GM21390 (cell line): ENCODE data around the gene SLC22A13.
"Not testable (repeated sequence)": the region's sequence is repeated elsewhere in the genome, so short reads cannot be mapped to it uniquely, and the experiment has no call there.

Experiments
- ATAC-seq: cut with Tn5 transposase; IDR thresholded peaks from one replicate; pipeline ENCODE4 v1.9.1; 2021; ENCODE audit not compliant: unreplicated experiment

The SLC22A13 gene

DNA sequence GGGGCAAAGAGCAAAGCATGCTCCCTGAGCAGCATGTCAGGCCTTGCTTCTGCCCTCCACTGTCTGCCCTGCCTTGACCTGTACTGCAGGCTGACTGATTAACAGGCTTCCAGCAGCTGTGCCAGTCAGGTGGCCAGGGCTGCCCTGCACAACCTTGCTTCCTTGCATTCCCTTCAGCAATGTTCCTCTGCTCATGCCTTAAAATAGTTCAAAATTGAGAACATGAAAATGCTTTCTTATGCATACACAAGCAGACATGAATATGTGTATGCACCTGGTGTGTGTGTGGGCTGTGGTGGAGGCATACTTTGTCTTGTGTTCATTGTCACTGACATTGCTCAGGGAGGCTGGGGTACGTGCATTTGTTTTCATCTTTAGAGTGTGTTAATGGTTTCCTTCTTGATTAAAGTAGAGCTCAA is 1.2 kb upstream of the SLC22A13 start:
- ATAC-seq, result no peak

DNA sequence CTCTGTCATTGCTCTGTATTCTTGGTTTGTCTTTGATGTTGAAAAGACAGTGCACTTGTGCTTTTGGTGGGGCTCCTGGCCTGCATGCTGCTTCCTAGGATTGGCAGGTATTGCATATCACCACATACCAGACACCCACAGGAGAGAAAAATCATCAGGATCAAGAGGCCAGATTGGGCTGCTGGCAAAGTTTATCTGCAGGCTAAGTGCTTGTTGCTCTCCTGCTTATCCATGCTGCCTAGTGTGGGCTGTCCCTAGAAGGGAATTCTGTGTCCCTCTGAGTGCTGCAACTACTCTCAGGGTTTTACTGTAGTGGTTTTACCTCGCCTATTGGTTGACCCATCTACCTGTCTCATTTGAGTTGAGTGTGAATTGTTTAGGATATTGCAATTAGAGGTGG is 833 bp upstream of the SLC22A13 start:
- no peak for ATAC-seq

DNA sequence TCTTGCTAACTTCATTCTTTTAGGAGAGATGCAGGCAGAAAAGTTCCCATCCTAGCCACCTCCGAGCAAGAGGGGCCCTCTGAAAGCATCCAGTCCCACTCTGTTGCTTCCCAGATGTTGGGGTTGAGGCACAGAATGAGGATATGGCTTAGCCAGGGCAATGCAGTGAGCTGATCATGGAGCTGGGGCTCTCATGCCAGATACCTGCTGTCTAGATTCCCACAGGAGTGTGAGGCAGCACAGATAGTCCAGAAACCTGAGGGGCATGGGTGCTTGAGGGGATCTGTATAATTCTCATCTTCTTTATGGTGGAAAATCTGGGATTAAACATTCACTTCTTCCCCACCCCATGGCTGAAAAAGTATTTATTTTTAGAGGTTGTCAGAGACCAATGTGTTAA is 1.2 kb downstream of the SLC22A13 start:
- ATAC-seq, result no peak

DNA sequence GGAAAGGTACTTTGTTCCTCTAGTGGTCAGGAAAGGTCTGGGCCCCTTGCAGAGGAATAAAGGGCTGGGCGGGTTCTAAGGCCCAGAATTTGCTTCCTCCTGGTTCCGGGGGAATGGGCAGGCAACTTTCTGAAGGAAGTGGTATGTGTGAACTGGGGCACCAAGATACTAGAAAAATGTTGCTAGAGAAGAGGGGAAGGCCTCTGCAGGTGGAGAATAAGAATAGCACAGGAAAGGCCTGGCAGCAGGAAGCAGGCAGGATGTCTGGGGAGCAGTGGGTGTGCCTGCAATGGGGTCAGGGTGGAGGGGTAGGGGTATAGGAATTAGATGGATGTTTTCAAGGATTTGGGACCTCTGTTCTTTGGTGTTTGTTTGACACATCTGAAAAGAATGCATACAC is 2.0 kb downstream of the SLC22A13 start:
- ATAC-seq, result no peak

DNA sequence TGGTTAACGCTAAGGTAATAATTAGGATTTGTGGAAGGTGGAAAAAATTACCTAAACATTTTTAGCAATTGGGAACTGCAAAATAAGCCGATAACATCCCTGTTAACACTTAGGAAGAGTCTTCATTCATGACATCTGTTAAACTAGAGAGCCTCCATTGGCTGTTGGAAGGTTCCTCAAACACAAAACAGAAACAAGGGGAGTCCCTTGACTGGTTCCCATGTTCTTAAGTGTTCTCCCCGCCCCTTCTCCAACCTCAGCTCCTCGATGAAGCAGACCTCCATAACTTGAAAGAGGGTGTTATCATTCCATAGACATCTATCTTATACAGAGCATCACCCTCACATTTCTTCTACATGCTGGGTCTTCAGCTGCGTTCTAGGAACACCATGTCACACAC is 2.5 kb downstream of the SLC22A13 start:
- ATAC-seq, result peak; percentile 11

DNA sequence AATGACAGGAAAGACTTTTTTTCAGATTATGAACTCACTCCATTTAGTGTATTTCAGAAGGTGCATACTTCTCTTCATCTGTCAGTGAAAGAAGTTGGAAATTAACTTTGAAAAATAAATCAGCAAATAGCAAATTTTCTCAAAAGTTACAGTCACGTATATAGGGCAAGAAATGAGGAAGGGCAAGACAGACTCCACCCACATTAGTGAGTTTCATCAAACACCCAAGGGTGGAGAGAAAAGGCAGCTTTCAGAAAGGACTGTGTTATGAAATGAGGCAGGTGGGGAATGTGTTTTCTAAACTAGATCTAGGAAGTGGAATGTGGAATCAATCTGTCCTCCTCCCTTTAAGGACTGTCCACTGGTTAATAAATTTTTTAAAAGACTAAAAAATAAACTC is 2.9 kb downstream of the SLC22A13 start:
- peak; percentile 67 for ATAC-seq

DNA sequence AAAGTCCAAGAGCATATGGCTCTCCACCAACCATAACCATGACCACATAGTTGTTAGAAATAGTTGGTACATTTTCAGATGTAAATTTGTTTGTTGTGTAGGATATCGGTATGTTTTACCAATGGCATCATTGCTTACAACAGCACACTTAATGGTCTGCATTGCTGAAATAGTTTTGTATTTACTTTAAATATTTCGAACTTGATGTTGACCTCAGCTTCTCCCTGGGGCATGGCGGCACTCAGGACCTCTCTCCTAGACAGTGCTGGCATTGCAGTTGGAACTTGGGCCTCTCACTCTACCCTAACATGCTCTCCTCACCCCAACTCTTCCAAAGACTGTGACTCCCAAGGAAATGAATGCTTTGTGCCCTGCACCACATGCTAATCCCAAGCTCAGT is 5.0 kb downstream of the SLC22A13 start:
- ATAC-seq, result no peak

DNA sequence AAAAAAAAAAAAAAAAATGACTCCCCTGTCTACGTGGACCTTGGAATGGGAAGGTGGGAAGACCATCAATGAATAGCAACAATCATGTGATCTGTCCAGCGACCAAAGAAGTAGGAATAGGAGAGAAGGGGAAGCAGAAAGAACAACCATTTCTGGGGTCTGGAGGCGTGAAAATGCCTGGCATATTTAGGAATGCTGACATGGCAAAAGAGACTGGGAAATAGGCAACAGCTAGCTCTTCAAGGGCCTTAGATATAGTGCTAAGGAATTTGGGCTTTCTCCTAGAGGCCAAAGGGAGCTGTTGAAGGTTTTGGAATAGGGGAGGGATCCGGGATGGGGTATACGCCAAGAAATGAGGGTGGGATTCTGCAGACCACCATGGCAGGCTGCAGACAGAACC is 5.9 kb downstream of the SLC22A13 start:
- ATAC-seq, result no peak

DNA sequence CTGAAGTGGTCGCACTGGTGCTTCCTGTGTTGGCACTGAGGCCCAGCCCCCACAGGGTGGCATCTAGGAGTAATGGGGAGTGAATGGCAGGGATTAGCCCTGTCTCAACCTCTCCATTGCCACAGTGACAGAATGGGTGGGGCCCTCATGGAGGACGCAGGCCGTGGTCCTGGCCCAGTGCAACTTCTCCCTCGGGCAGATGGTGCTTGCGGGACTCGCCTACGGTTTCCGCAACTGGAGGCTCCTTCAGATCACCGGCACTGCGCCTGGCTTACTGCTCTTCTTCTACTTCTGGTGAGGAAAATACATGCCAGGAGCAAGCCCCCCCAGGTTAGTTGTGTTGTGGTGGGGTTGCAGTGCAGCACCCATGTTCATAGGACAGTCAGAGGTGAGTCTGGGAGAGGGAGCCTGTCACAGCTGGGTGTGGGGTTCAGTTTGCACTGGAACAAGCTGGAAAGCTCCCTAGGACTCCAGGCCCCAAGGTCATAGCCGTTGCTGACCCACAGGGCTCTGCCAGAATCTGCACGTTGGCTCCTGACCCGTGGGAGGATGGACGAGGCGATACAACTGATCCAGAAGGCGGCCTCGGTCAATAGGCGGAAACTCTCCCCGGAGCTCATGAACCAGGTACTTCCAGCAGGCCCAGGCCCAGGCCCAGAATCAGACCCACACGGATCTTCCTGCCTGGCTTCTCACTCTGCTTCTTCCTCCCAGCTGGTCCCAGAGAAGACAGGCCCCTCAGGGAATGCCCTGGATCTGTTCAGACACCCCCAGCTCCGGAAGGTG is 9.4 kb downstream of the SLC22A13 start:
- no peak for ATAC-seq

DNA sequence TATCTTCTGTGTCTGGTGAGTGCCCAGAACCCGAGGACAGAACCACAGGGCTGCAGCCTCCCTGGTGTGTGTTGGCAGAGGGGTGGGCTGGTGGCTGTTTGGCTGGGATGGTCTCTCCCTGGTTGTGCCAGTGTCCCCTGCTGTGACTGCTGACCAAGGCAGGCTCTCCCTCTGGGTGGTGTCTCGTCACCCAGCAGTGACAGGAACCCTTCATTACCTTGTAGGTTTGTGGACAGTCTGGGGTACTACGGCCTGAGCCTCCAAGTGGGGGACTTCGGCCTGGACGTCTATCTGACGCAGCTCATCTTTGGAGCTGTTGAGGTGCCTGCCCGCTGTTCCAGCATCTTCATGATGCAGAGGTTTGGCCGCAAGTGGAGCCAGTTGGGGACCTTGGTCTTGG is 10.0 kb downstream of the SLC22A13 start:
- ATAC-seq, result no peak

DNA sequence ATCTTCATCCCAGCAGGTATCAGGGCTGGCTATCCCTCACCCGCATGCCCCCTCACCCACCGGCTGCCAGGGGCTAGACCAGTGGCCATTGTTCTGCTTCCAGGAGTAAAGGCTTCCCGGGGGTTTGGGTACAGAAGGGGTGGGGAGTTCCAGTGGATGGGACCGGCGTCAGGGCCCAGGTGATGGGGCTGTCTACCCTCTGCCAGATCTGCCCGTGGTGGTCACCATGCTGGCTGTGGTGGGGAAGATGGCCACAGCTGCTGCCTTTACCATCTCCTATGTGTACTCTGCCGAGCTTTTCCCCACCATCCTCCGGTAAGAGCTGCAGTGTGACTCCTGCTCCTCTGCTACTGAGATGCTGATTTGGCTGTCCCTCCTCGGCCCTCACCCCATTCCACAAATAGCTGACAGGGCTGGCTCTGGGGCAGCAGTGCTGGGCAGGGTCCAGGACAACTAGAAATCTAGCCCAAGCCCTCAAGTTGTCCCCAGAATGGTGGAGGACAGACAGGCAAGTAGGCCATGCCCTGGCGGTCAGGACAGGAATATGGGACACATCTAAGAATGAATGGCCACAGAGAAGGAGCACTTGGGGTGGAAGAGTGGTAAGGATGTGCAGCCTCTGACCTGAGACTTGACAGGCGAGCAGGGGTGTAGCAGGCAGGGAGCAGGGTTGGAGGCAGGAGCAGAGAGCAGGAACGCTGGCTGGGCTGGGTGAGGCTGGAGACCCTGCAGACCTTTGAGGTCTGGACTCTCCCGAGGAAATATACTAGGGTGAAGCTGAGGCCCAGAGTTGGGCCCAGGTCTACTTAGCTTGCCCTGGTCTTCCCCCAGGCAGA is 10.7 kb downstream of the SLC22A13 start:
- no peak for ATAC-seq

DNA sequence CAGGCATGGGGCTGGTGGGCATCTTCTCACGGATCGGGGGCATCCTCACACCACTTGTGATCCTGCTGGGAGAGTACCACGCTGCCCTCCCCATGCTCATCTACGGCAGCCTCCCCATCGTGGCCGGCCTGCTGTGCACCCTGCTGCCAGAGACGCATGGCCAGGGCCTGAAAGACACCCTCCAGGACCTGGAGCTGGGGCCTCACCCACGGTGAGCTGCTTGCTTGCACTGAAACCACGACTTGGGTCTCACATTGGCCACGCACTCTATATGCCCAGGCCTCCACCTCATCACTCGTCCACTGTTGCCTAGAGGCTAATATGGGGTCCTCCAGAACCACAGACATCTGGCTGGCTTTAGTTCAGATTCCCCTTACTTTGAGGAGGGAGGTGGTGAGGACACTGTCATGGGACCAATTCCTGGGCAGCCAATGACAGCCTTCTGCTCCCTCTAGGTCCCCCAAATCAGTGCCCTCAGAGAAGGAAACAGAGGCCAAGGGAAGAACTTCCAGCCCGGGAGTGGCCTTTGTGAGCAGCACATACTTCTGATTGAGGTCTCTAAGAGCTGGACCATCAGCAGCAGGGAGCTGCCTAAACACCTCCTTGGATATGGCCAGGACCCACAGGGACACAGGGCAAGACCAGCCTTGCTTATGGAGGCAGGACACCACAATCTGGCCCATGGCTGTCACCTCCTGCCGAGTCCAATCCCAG is 11.5 kb downstream of the SLC22A13 start:
- no peak for ATAC-seq

DNA sequence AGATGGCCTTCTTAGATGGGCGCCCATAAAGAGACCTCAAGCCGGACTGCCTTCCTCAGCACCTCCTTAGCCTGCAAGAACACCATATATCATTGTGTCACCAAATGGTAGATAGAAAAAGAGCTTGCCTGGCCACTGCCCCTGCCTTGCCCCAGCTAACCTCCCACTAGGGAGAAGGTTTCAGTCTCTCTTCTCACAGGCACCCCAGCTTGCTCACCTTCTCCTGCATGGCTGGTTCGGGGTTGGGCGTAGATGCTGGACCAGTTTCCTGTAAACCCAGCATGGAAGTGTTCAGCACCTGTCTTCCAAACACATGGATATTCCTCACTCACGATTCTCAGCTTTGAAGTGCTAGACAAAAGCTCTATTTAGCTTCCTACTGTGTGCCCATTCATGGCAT is 13.2 kb downstream of the SLC22A13 start:
- no peak for ATAC-seq

DNA sequence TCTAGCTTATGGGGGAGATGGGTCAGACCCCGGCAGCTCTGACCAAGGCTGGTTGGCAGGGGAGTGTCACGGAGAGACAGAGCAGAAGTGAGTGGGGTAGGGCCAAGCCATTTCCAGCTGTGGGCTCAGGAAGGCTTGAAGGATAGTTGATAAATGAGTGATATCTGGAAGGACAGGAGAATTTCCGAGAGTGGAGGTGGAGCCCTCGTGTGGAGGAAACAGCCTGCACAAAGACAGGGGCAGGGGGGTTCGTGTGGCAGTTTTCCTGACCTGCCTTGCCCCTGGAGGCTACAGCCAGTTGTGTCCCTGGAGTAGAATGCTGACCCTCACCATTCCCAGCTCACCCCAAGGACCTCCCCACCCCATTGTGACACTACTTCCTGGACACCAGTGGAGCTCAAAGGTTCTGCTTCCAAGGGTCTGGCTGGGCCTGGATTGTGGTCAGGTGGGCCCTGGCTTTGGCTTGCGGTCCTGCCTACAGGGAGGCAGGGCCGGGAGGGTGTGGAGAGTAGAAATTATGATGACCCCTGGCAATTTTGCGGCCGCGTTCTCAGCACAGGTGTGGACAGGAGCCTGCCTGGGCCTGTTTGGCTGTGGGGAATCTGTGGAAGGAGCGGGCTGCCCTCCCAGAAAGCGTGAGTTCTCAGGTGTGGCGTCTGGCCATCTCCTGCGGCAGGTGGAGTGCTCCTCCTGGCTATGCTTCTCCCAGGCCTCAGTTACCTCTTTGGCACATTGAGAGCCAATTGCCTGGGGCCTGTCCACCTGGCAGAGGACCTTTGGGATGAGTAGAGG is 16.5 kb downstream of the SLC22A13 start, which contains the start of gene SLC22A14:
SLC22A14 (plus strand) TSS at position 400 of the 792 bp plus-strand sequence. CDS start 23,733 bp downstream, outside the sequence.
- no peak for ATAC-seq

DNA sequence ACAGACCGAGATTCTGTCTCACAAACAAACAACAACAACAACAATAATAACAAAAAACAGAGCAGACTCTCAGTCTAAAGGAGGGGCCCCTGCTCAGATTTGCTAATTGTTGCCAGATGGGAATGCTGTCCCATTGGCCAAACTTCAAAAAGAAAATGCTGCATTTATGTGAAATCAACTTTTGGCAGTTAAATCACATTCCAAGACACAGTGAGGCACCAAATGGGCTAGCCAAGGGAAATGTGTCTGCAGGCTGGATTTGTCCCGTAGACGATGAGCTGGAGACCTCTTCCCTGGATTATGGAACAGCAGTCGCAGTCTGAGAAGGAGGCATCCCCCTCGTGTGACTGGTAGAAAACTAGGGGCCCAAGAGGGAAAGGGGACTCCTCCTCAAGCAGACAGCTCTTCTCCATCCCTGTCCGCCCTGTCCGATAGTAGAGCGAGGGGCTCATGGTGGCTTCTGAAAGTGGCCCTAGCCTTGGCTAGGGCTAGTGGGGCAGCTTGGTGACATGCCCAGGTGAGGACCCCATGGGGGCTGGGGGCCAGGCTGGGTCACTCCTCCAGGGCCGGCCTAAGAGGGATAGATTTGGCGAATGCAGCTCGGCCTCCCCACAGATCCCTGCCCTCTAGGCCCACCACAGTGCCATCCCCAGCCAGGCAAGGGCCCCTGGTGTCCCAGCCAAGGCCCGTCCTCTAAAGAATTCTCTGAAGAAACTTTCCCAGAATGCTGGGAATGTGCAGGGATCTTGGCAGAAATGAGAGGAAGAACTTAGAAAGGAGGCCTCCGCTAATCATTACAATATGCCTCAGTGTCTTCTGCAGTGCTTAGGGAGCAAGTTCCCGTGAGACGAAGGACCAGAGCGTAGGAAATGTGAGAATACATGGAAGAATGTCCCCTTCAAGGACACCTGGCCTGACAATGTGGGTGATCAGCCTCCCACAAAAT is 18.5 kb downstream of the SLC22A13 start:
- ATAC-seq, result no peak

DNA sequence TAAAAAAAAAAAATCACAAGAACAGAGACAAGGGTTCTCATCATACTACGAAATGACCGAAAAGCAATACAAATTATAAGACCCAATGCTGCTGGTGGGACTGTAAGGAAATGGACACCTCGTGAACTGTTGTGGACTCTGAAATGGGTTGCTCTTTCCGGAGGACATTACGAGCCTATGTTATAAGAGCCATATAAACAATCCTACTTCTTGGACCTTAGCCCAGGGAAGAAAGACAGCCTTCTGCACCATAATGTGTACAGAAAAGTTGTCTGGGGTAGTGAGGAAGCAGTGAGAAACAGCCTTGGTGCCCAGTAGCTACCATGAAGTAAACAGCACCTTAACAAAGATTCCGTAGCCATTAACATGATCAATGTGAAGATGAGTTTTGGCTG is 19.1 kb downstream of the SLC22A13 start:
- ATAC-seq, result no peak

DNA sequence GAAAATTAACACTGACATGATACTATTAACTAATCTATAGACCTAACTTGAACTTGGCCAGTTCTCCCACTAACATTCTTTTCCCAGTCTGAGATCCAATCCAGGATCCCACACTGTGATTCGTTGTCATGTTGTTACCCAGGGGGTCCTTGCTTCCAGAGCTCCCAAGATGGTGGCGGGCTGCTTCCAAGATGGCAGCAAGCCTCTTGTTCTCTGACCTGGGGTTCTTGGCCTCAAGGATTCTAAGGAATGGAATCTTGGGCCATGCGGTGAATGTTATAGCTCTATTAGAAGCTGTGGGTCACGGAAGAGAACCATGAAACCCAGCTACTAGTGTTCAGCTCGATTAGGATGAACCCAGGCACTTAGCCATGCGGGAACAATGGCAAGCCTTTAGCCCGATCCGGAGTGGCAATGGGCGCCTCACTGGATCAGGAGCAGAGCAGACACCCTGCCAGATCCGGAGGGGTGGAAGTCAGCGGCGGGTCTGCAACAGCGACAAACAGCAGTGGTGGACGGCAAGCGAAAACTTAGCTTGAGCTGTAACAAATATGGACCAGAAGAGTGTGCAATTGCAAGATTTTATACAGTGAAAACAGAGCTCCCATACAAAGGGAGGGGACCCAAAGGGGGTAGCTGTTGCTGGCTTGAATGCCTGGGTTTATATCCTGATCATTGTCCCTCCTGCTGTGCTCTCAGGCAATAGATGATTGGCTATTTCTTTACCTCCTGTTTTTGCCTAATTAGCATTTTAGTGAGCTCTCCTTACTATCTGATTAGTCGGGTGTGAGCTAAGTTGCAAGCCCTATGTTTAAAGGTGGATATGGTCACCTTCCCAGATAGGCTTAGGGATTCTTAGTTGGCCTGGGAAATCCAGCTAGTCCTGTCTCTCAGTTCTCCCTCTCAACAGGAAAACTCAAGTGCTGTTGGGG is 23.9 kb downstream of the SLC22A13 start:
- ATAC-seq, result not testable (repeated sequence)

DNA sequence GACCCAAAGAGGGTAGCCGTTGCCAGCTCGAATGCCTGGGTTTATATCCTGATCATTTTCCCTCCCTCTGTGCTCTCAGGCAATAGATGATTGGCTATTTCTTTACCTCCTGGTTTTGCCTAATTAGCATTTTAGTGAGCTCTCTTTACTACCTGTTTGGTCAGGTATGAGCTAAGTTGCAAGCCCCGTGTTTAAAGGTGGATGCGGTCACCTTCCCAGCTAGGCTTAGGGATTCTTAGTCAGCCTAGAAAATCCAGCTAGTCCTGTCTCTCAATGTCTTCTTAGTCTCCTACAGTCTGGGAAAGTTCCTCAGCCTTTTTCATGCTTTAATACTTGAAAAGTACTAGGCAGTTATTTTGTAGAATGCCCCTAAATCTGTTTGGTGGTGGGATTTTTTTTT is 31.4 kb downstream of the SLC22A13 start:
- not testable (repeated sequence) for ATAC-seq

DNA sequence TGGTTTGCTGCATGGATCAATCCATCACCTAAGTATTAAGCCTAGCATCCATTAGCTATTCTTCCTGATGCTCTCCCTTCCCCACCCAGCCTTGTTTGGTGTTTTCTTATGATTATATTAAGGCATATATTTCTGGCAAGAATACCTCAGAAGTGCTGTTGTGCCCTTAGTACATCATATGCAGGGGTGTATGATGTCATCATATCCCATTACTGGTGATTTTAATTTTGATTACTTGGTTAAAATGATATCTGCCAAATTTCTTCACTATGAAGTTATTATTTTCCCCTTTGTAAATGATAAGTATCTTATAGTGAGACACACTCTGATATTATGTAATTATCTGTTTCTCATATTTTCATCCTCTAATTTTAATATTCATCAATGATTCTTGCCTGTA is 31.9 kb downstream of the SLC22A13 start:
- ATAC-seq, result no peak
